CD4-positive, alpha-beta T cell treated with Interleukin-6 for 4 hours (primary cell): ENCODE measurements around the gene KRR1.
"Not testable (repeated sequence)": the region's sequence is repeated elsewhere in the genome, so short reads cannot be mapped to it uniquely, and the experiment has no call there.

Experiments
- DNase-seq: peaks from one replicate; pipeline ENCODE4 v3.0.0-alpha.2; 2020; ENCODE audit warnings: mixed read lengths

KRR1 gene

GRCh38 chr12:75522124-75522523, 10.7 kb upstream of the KRR1 start:
- DNase-seq, result not testable (repeated sequence)

GRCh38 chr12:75521224-75521623, 9.8 kb upstream of the KRR1 start:
- not testable (repeated sequence) for DNase-seq

- DNase-seq, result no peak
Measured at GRCh38 chr12:75509621-75510020, 1.8 kb downstream of the KRR1 start.

DNA sequence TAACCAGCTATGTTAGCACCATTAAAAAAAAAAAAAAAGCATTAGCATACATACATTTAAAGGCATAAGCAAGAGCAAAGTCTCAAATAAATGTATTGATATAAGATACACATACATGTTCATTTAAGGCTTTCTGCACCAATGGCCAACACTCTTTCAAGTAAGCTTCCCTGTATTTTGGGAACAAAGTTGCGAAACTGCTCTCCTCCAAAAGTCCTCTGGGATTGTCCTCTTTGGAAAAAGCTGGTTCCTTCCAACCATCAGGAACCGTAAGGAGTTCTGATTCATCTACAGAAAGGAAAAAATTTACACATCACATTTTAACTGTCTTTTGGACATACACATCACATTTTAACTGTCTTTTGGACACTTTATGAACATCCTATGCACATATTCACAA, 3.2 kb downstream of the KRR1 start:
- DNase-seq, result no peak

GRCh38 chr12:75507086-75507485, 4.3 kb downstream of the KRR1 start:
- DNase-seq, result no peak

GRCh38 chr12:75505706-75506312, 5.6 kb downstream of the KRR1 start:
- DNase-seq, result no peak

GRCh38 chr12:75503866-75504265, 7.5 kb downstream of the KRR1 start:
- no peak for DNase-seq

GRCh38 chr12:75503459-75503858, 8.0 kb downstream of the KRR1 start:
- DNase-seq, result no peak

DNA sequence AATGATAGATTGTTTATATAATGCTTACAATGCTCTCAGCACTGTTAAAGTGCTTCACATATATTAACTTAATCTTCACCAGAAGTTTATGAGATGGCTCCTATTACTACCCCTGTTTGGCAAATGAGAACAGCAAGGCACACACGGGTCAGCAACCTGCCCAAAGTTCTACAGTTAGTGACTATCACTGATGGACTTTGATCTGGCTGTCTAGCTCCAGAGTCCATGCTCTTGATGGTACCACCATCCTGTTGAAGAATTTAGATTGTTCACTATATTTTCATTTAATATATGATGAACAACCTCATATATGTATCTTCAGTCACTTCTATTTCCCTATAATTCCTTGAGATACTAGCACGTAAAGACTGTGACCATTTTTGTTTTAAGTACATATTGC, 20.2 kb downstream of the KRR1 start:
- no peak for DNase-seq

- peak; percentile 31 for DNase-seq
Measured at GRCh38 chr12:75489613-75490210, 21.7 kb downstream of the KRR1 start.

DNA sequence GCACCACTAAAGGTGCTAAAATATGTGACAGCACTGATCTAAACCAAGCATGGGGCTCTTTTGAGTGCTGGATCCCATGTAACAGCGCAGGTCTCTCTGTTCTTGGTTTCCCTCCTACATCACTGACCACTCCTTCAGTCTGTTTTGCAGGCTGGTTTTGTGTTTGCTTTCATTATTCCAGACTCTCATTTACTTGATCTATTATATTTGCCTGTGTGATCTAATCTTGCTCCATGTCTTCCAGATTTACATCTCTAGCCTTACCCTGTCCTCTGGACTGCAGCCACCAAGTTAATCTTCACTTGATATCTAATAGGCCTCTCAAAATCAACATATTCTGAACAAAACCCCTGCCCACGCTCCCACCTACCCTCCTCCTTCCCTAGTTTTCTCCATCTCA, 22.2 kb downstream of the KRR1 start:
- no peak for DNase-seq

DNA sequence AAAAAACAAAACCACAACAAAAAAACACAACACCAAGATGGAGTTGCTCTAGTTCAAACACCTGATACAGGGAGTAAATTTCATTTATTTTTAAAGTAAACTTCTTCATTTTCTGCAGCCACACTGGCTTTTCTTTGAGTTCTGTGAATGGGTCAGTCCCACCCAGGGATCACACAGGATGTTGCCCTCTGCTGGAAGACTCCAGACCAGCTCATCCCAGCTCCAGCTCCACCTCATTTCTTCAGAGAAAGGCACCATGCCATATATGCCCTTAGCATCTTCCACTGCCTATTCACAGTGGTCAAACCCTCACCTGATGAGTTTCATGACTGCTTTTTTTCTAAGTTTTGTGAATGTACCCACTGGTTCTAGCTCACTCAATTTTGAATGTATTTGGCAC, 22.9 kb downstream of the KRR1 start:
- DNase-seq, result peak; percentile 21

DNA sequence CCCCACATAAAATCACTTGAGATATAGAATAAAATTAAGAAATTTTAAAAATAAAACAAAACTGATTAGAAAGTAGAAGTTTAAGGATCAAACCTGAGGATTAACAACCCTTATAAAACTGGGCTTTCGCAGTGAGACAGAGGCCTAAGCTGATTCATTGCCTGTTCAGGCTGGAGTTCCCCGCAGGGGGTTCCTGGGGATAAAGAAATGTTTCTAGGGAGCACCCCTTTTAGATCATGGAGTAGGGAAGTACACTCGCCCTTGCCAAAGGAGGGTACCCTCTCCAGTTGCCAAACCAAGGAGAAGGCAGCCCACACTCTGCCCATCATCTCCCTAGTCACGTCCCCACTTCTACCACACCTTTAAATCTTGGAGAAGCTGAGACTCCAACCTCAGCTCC, 24.1 kb downstream of the KRR1 start:
- DNase-seq, result no peak

DNA sequence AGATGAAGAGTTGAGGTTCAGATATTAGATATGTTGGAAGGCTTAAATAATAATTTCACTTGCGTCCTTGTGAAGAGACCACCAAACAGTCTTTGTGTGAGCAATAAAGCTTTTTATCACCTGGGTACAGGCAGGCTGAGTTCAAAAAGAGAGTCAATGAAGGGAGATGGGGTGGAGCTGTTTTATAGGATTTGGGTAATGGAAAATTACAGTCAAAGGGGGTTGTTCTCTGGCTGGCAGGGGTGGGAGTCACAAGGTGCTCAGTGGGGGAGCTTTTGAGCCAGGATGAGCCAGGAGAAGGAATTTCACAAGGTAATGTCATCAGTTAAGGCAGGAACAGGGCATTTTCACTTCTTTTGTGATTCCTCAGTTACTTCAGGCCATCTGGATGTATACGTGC, 27.0 kb downstream of the KRR1 start:
- DNase-seq, result not testable (repeated sequence)

- DNase-seq, result no peak
Measured at GRCh38 chr12:75483431-75483830, 28.0 kb downstream of the KRR1 start.

DNA sequence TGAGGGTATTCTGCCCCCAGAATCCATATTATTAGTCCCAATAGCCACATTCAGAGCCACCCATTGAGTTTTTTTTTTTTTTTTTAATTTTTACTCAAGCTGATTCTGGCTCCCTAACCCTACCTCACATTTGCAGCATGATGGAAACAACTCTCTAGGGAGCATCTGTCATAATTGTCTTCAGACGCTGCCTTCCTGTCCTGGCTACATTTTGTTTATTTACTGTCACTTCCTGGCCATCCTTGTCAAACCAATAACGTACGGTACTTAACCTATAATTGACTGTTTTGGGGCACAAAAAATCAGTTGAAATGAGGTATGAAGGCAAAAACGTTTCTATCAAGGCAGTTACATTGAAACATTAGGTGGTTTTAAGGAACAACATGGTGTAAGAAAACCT, 28.8 kb downstream of the KRR1 start:
- DNase-seq, result no peak

- no peak for DNase-seq
Measured at GRCh38 chr12:75481774-75482173, 29.6 kb downstream of the KRR1 start.

DNA sequence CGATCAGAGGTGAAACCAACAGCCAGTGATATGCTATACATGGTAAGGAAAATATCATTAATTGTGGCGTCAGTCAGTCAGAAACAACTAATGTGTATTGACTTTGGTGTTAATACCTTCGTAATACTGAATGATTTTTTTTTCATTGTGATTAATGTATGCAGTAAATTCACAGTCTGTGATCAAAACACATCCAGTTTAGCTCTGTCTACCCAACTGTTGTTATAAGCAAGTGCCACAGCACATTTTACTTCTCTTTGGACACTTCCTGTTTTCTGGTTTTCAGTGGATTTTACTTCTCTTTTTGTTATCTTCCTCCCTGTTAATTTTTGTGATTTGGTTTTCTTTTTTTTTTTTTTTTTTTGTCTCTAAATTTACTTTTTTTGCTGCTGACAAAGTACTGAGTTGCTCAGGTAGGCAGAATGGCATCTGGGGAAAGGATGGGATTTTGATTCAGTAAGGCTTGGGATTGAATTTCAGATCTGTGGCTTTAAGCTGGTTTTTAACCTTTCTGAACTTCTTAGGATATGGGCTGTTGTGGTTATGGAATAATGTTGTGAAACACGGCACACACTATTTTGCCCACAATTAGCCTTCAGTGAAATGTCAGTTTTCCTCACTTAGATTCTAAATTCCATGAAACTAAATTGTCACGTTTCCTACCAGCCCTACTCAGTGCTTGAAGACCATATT, 30.2 kb downstream of the KRR1 start:
- DNase-seq, result no peak

DNA sequence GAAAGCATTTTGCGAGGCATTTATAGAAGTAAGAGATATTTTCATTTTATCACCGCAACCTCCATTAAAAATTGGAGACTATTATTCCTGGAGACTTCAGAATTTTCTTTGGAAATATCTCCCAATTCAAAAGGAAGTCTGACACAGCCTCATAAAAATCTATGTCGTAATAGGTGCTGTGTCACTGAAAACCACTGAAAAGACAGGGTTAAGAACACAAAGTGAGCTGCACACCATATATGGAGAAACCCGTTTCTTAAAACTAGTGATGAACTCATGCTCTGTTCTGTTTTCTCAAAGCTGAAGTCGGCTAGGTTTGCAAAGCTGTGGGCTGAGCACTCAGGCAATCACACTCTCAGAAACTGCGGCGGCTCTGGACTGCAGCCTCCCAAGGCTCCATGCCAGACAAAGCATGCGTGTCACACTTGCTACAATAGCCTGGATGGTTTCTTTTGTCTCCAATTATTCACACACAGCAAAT, 30.9 kb downstream of the KRR1 start, which contains the start of gene GLIPR1:
Gene GLIPR1 (plus strand): TSS at position 287 of the 481 bp plus-strand sequence. CDS start 126 bp downstream, at position 413.
- peak; percentile 79 for DNase-seq

GRCh38 chr12:75479963-75480461, 31.4 kb downstream of the KRR1 start:
- DNase-seq, result no peak

- DNase-seq, result peak; percentile 48
Measured at GRCh38 chr12:75478116-75478794, 33.2 kb downstream of the KRR1 start.

- no peak for DNase-seq
Measured at GRCh38 chr12:75477137-75477536, 34.3 kb downstream of the KRR1 start.

DNA sequence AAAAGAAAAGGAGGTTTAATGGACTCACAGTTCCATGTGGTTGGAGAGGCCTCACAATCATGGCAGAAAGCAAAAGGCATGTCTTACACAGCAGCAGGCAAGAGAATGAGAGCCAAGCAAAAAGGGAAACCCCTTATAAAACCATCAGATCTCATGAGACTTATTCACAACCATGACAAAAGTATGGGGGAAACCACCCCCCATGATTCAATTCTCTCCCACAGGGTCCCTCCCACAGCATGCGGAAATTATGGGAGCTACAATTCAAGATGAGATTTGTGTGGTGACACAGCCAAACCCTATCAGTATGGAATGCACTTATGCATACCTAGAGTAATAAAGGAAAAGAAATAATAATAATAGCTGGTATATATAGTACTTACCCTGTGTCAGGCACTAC, 35.3 kb downstream of the KRR1 start:
- no peak for DNase-seq
